GM19468 (cell line): ENCODE results near the gene SLC37A4.
"Not testable (repeated sequence)": the region's sequence is repeated elsewhere in the genome, so short reads cannot be mapped to it uniquely, and the experiment has no call there.

ENCODE experiments used
- ATAC-seq: cut with Tn5 transposase; IDR thresholded peaks from one replicate; pipeline ENCODE4 v1.9.1; 2021; ENCODE audit warnings: mild to moderate bottlenecking, moderate library complexity, moderate number of reproducible peaks; ENCODE audit not compliant: unreplicated experiment; ENCODE audit errors: extremely low read depth

Gene SLC37A4

DNA sequence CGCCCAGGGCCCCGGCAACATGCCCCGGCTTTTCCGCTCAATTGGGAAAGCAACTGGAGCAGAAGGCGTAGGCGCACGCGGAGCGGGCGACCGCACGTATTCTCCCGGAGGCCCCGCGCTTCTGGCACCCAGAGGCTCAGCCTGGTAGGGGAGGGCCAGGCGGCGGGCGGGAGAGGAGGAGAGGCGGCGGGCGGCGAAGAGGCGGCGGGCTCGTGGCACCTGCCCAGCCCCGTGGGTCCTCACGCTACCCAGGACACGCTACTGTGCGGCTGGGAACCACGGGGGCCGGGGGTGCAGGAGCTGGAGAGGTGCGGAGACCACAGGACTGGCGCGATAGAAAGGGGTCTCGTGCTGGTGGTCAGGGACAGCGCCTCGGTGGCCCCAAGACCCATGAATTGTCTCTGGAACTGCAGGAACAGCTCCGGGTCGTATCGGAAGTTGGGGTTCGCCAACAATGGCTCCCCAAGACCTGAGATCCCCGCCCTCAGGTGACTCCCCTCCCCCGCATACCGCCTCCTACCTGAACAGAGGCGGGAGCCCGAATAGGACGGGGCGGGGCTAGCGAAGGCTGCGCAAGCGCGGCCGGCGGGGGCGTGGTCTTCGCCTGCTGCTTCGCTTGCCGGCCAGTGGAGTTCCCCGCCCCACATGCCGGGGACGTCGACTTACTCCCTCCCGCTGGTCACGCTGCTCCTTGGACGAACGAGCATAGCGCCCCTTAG lies at the start of gene SLC37A4:
Gene SLC37A4 (minus strand): TSS at position 549 of the 719 bp plus-strand sequence.
- peak; percentile 96 for ATAC-seq

DNA sequence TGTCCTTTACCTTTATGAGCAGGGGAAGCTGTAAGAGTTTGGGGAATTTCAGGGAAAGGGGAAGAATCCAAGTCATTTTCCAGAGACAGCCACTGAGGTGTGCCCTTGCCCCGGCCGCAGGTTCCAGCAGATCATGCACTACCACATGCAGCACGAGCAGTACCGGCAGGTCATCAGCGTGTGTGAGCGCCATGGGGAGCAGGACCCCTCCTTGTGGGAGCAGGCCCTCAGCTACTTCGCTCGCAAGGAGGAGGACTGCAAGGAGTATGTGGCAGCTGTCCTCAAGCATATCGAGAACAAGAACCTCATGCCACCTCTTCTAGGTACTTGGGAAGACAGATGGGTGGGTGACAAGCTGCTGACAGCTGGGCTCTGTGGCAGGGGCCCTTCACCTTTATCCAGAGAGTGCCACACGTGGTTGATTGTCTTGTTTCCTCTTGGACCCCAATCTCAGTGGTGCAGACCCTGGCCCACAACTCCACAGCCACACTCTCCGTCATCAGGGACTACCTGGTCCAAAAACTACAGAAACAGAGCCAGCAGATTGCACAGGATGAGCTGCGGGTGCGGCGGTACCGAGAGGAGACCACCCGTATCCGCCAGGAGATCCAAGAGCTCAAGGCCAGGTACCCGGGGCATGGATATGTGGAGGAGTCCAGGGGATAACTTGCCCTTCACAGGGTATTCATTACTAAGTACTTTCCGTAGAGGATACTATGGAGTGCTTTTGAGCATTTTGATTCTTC lies 48.2 kb upstream of the SLC37A4 start:
- ATAC-seq, result no peak

DNA sequence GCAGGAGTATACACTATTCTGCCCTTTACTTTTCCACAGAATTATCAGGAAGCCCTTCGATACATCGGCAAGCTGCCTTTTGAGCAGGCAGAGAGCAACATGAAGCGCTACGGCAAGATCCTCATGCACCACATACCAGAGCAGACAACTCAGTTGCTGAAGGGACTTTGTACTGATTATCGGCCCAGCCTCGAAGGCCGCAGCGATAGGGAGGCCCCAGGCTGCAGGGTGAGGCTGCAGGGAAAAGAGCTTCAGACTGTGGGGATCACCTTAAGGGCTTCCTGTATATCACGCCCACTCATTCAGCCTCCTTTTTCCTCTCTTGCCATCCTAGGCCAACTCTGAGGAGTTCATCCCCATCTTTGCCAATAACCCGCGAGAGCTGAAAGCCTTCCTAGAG lies 47.2 kb upstream of the SLC37A4 start:
- ATAC-seq, result no peak

DNA sequence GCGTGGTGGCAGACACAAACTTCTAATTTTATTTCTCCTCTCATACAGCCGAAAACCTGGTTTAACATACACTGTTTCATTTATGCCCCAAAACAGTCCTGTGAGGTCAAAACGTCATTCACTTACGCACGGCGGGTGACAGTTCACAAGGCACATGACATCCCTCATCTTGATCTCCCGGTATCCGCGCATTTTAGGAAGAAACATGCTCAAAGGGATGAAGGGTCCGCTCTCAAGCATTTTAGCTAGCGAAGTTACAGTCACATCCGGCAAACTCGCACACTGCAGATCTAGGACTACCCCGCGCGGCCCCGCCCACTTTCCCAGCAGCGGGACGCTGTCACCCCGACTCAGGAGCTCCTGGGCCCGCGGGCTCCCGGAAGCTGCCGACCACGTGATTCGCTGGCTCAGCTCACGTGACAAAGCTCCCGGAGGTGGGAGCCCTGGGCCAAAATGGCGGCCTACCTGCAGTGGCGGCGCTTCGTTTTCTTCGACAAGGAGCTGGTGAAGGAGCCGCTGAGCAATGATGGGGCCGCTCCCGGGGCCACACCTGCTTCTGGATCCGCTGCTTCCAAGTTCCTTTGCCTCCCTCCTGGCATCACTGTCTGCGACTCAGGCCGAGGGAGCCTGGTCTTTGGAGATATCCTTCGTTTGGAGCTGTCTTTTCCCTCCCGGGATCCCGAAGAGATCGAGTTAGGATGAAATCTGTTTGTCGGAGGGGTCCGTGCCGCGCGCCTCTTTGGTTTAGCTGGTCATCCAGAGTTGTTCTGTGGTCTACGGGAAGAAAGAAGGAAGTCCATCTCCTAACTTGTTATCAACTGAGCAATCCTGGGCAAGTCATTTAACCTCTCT lies 36.9 kb upstream of the SLC37A4 start, which contains the start of gene VPS11:
Gene VPS11 (plus strand): TSS at position 448 of the 852 bp plus-strand sequence. CDS start 6 bp downstream, at position 454.
- ATAC-seq, result peak; percentile 92

DNA sequence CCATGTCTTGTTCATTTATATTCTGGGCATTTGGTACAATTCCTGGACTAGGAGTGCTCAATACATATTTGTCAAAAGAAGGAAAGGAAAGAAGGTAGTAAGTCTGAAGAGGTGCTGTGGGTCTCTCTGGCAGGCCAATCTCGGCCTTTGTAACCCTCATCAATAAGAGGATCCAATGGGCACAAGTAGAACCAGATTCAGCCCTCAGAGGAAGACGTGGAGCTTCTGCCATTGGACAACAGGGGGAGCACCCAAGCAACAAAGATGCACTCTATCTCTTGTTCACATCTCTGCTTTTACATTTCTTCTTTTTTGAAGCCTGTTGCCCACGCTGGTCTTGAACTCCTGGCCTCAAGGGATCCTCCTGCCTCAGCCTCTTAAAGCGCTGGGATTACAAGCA lies 34.7 kb upstream of the SLC37A4 start:
- ATAC-seq, result no peak

- no peak for ATAC-seq
Measured at GRCh38 chr11:119062779-119063178, 32.1 kb upstream of the SLC37A4 start.

DNA sequence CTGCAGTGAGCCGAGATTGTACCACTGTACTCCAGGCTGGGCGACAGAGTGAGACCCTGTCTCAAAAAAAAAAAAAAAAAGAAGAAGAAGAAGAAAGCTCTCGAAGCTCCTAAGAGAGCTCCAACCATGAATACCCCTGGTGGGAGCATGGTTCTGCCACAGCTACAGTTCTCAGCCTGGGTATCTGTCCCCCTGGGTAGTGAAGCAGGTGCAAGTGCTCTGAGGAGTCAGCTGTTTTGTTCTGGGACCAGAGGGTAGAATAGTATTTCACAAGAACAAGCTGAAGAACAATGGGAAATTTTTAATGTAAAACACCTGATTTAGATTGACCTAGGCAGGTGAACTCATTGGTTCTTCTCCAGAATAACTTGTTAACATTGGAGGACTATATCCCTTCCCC lies 30.6 kb upstream of the SLC37A4 start:
- no peak for ATAC-seq

GRCh38 chr11:119059128-119059527 lies 28.5 kb upstream of the SLC37A4 start:
- ATAC-seq, result not testable (repeated sequence)

- peak; percentile 92 for ATAC-seq
Measured at GRCh38 chr11:119057000-119057769, 26.5 kb upstream of the SLC37A4 start, which contains the start of gene HYOU1. HYOU1 (minus strand) TSS chr11:119057205; CDS start chr11:119056160, 1,045 bp downstream.

- peak; percentile 2 for ATAC-seq
Measured at GRCh38 chr11:119056421-119056999, 25.8 kb upstream of the SLC37A4 start.

- ATAC-seq, result no peak
Measured at GRCh38 chr11:119055901-119056300, 25.2 kb upstream of the SLC37A4 start.

GRCh38 chr11:119054418-119054817 lies 23.7 kb upstream of the SLC37A4 start:
- ATAC-seq, result no peak

GRCh38 chr11:119052163-119052814 lies 21.6 kb upstream of the SLC37A4 start:
- ATAC-seq, result no peak

DNA sequence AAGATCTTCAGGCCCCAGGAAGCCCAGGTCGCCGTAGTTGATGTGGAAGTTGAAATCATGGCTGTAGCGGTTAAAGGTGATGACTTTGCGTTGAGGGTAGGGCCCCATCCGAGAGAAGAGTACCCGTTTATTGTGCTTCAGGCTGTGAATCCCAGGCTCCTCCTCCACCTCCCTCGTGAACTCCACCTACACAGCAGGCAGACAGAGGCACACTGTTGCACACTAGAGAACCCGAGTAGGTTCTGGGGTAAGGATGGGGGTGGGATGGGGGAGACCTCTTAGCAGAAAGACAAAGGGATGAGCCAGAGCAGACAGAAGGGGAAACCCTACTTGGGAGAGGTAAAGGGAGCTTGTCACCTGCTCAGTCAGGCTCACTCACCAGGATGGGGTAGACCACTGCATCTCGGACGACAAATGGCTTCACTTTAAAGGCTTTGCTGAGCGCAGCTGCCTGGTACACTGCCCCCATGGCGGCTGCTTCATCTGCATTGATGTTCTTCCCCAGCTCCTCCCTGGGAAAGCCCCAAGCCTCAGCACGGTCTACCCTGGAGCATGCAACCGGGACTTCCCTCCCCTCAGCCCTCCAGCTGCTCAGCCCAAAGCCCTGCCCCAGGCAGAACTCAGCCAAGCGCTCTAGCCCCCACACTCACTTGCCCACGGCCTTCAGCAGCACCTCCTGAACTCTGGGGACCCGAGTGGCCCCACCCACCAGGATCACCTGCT lies 20.9 kb upstream of the SLC37A4 start:
- no peak for ATAC-seq

DNA sequence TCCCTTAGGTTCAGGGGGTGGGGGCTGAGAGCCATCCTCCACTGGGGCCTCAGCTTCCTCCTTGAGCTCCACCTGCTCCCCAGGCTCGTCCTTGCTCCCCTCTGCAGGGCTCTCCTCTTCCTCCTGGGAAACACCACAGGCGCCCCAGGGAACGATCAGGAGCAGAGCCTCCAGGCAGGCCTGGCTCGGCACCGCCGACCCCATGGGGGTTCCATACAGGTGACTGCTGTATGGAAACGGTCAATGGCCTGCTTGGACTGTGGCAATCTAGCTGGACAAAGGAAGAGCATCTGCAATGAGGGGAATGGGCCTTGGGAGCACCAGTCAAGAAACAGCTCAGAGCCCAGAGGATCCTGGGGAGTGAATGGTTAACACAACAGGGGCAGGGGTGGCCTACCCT lies 18.4 kb upstream of the SLC37A4 start:
- ATAC-seq, result no peak

GRCh38 chr11:119048644-119049043 lies 18.0 kb upstream of the SLC37A4 start:
- no peak for ATAC-seq

GRCh38 chr11:119047205-119047604 lies 16.5 kb upstream of the SLC37A4 start:
- ATAC-seq, result no peak

GRCh38 chr11:119046489-119046888 lies 15.8 kb upstream of the SLC37A4 start:
- no peak for ATAC-seq
